Measurements from ENCODE around the gene SLC25A19. TPM values are rescaled to one million over a fixed set of nuclear protein-coding genes. Genes with fewer than 3 reads are reported as not detected.

The SLC25A19 gene
- total and polyA plus RNA-seq, 10 of the 15 experiments (the other 5 are each of a cell fraction or from before 2014, with no cell fraction given) = 32.9 to 91.6 (median 53.7) TPM

Other genes starting within 250 kb of the SLC25A19 start
Only the 7 nearest of the 16 such genes appear.
- gene JPT1, start 134.9 kb downstream of the SLC25A19 start, total RNA-seq (2014; rRNA removed) = 150 and 158 TPM in 2 replicates
- gene JPT1, start 134.9 kb downstream of the SLC25A19 start, total RNA-seq (2014; rRNA removed; fragmentation: Illumina TruSeq; extraction: Trizol) = 324 and 357 TPM in 2 replicates
- 316 and 327 TPM in 2 replicates for gene JPT1, start 134.9 kb downstream of the SLC25A19 start, total RNA-seq (2021)
- 79.7 and 112 TPM in 2 replicates for gene JPT1, start 134.9 kb downstream of the SLC25A19 start, polyA plus RNA-seq (2011; rRNA removed)
- 101 and 318 TPM in 2 replicates for gene JPT1, start 134.9 kb downstream of the SLC25A19 start, polyA plus RNA-seq (2014; fragmentation: Illumina TruSeq; extraction: Trizol)
- gene JPT1, start 134.9 kb downstream of the SLC25A19 start, polyA plus RNA-seq (2014; fragmentation: Nextera tagmentation; extraction: Ambion mirVana) = 100 to 1,000 TPM in 1 of 2 experiments, 10 to 100 TPM in 1; 95.9 to 140 TPM
- gene JPT1, start 134.9 kb downstream of the SLC25A19 start, polyA plus RNA-seq (2014; rRNA removed) = 339 and 341 TPM in 2 replicates
- gene JPT1, start 134.9 kb downstream of the SLC25A19 start, polyA plus RNA-seq (2016; fragmentation: Nextera tagmentation; extraction: Ambion mirVana) = 100 to 1,000 TPM; 648 to 651 TPM
- gene SUMO2, start 106.5 kb downstream of the SLC25A19 start, total RNA-seq (2014; rRNA removed) = 163 and 207 TPM in 2 replicates
- gene SUMO2, start 106.5 kb downstream of the SLC25A19 start, total RNA-seq (2014; rRNA removed; fragmentation: Illumina TruSeq; extraction: Trizol) = 312 and 322 TPM in 2 replicates
- 506 and 514 TPM in 2 replicates for gene SUMO2, start 106.5 kb downstream of the SLC25A19 start, total RNA-seq (2021)
- 603 and 801 TPM in 2 replicates for gene SUMO2, start 106.5 kb downstream of the SLC25A19 start, polyA plus RNA-seq (2011; rRNA removed)
- 265 and 335 TPM in 2 replicates for gene SUMO2, start 106.5 kb downstream of the SLC25A19 start, polyA plus RNA-seq (2014; fragmentation: Illumina TruSeq; extraction: Trizol)
- 100 to 1,000 TPM; 709 to 767 TPM for gene SUMO2, start 106.5 kb downstream of the SLC25A19 start, polyA plus RNA-seq (2014; fragmentation: Nextera tagmentation; extraction: Ambion mirVana)
- gene SUMO2, start 106.5 kb downstream of the SLC25A19 start, polyA plus RNA-seq (2014; rRNA removed) = 232 and 249 TPM in 2 replicates
- 100 to 1,000 TPM; 755 to 803 TPM for gene SUMO2, start 106.5 kb downstream of the SLC25A19 start, polyA plus RNA-seq (2016; fragmentation: Nextera tagmentation; extraction: Ambion mirVana)
- gene NUP85, start 83.8 kb downstream of the SLC25A19 start, total RNA-seq (2014; rRNA removed) = 47.1 and 57.8 TPM in 2 replicates
- gene NUP85, start 83.8 kb downstream of the SLC25A19 start, total RNA-seq (2014; rRNA removed; fragmentation: Illumina TruSeq; extraction: Trizol) = 52.9 and 54.0 TPM in 2 replicates
- gene NUP85, start 83.8 kb downstream of the SLC25A19 start, total RNA-seq (2021) = 82.5 and 97.9 TPM in 2 replicates
- gene NUP85, start 83.8 kb downstream of the SLC25A19 start, polyA plus RNA-seq (2011; rRNA removed) = 80.8 and 92.9 TPM in 2 replicates
- gene NUP85, start 83.8 kb downstream of the SLC25A19 start, polyA plus RNA-seq (2014; fragmentation: Illumina TruSeq; extraction: Trizol) = 59.6 and 65.9 TPM in 2 replicates
- 100 to 1,000 TPM; 127 to 135 TPM for gene NUP85, start 83.8 kb downstream of the SLC25A19 start, polyA plus RNA-seq (2014; fragmentation: Nextera tagmentation; extraction: Ambion mirVana)
- gene NUP85, start 83.8 kb downstream of the SLC25A19 start, polyA plus RNA-seq (2014; rRNA removed) = 83.2 and 87.8 TPM in 2 replicates
- 100 to 1,000 TPM; 103 to 104 TPM for gene NUP85, start 83.8 kb downstream of the SLC25A19 start, polyA plus RNA-seq (2016; fragmentation: Nextera tagmentation; extraction: Ambion mirVana)
- gene GGA3, start 27.8 kb downstream of the SLC25A19 start, total RNA-seq (2014; rRNA removed) = 19.6 and 20.7 TPM in 2 replicates
- 13.5 and 14.3 TPM in 2 replicates for gene GGA3, start 27.8 kb downstream of the SLC25A19 start, total RNA-seq (2014; rRNA removed; fragmentation: Illumina TruSeq; extraction: Trizol)
- gene GGA3, start 27.8 kb downstream of the SLC25A19 start, total RNA-seq (2021) = 52.1 and 57.5 TPM in 2 replicates
- gene GGA3, start 27.8 kb downstream of the SLC25A19 start, polyA plus RNA-seq (2011; rRNA removed) = 26.2 and 34.9 TPM in 2 replicates
- 31.7 and 41.3 TPM in 2 replicates for gene GGA3, start 27.8 kb downstream of the SLC25A19 start, polyA plus RNA-seq (2014; fragmentation: Illumina TruSeq; extraction: Trizol)
- gene GGA3, start 27.8 kb downstream of the SLC25A19 start, polyA plus RNA-seq (2014; fragmentation: Nextera tagmentation; extraction: Ambion mirVana) = 1 to 10 TPM; 7.0 to 8.1 TPM
- 36.4 and 40.2 TPM in 2 replicates for gene GGA3, start 27.8 kb downstream of the SLC25A19 start, polyA plus RNA-seq (2014; rRNA removed)
- 10 to 100 TPM; 33.0 to 36.3 TPM for gene GGA3, start 27.8 kb downstream of the SLC25A19 start, polyA plus RNA-seq (2016; fragmentation: Nextera tagmentation; extraction: Ambion mirVana)
- gene MRPS7, start 27.6 kb downstream of the SLC25A19 start, total RNA-seq (2014; rRNA removed) = 105 and 117 TPM in 2 replicates
- 89.6 and 101 TPM in 2 replicates for gene MRPS7, start 27.6 kb downstream of the SLC25A19 start, total RNA-seq (2014; rRNA removed; fragmentation: Illumina TruSeq; extraction: Trizol)
- 88.4 and 89.2 TPM in 2 replicates for gene MRPS7, start 27.6 kb downstream of the SLC25A19 start, total RNA-seq (2021)
- gene MRPS7, start 27.6 kb downstream of the SLC25A19 start, polyA plus RNA-seq (2011; rRNA removed) = 73.6 and 89.7 TPM in 2 replicates
- 71.2 and 101 TPM in 2 replicates for gene MRPS7, start 27.6 kb downstream of the SLC25A19 start, polyA plus RNA-seq (2014; fragmentation: Illumina TruSeq; extraction: Trizol)
- 100 to 1,000 TPM; 161 to 209 TPM for gene MRPS7, start 27.6 kb downstream of the SLC25A19 start, polyA plus RNA-seq (2014; fragmentation: Nextera tagmentation; extraction: Ambion mirVana)
- gene MRPS7, start 27.6 kb downstream of the SLC25A19 start, polyA plus RNA-seq (2014; rRNA removed) = 93.2 and 108 TPM in 2 replicates
- gene MRPS7, start 27.6 kb downstream of the SLC25A19 start, polyA plus RNA-seq (2016; fragmentation: Nextera tagmentation; extraction: Ambion mirVana) = 100 to 1,000 TPM; 207 to 217 TPM
- 43.9 and 44.3 TPM in 2 replicates for gene MIF4GD, start 18.2 kb downstream of the SLC25A19 start, total RNA-seq (2014; rRNA removed)
- 22.8 and 23.4 TPM in 2 replicates for gene MIF4GD, start 18.2 kb downstream of the SLC25A19 start, total RNA-seq (2014; rRNA removed; fragmentation: Illumina TruSeq; extraction: Trizol)
- gene MIF4GD, start 18.2 kb downstream of the SLC25A19 start, total RNA-seq (2021) = 40.0 and 45.6 TPM in 2 replicates
- 49.8 and 66.1 TPM in 2 replicates for gene MIF4GD, start 18.2 kb downstream of the SLC25A19 start, polyA plus RNA-seq (2011; rRNA removed)
- 20.4 and 42.0 TPM in 2 replicates for gene MIF4GD, start 18.2 kb downstream of the SLC25A19 start, polyA plus RNA-seq (2014; fragmentation: Illumina TruSeq; extraction: Trizol)
- 10 to 100 TPM; 94.7 to 96.2 TPM for gene MIF4GD, start 18.2 kb downstream of the SLC25A19 start, polyA plus RNA-seq (2014; fragmentation: Nextera tagmentation; extraction: Ambion mirVana)
- 49.6 and 57.0 TPM in 2 replicates for gene MIF4GD, start 18.2 kb downstream of the SLC25A19 start, polyA plus RNA-seq (2014; rRNA removed)
- gene MIF4GD, start 18.2 kb downstream of the SLC25A19 start, polyA plus RNA-seq (2016; fragmentation: Nextera tagmentation; extraction: Ambion mirVana) = 10 to 100 TPM; 63.3 to 69.4 TPM
- gene GRB2, start 116.2 kb upstream of the SLC25A19 start, total RNA-seq (2014; rRNA removed) = 161 and 168 TPM in 2 replicates
- gene GRB2, start 116.2 kb upstream of the SLC25A19 start, total RNA-seq (2014; rRNA removed; fragmentation: Illumina TruSeq; extraction: Trizol) = 113 and 118 TPM in 2 replicates
- gene GRB2, start 116.2 kb upstream of the SLC25A19 start, total RNA-seq (2021) = 207 and 214 TPM in 2 replicates
- gene GRB2, start 116.2 kb upstream of the SLC25A19 start, polyA plus RNA-seq (2011; rRNA removed) = 133 and 196 TPM in 2 replicates
- 141 and 201 TPM in 2 replicates for gene GRB2, start 116.2 kb upstream of the SLC25A19 start, polyA plus RNA-seq (2014; fragmentation: Illumina TruSeq; extraction: Trizol)
- 100 to 1,000 TPM; 113 to 152 TPM for gene GRB2, start 116.2 kb upstream of the SLC25A19 start, polyA plus RNA-seq (2014; fragmentation: Nextera tagmentation; extraction: Ambion mirVana)
- 164 and 180 TPM in 2 replicates for gene GRB2, start 116.2 kb upstream of the SLC25A19 start, polyA plus RNA-seq (2014; rRNA removed)
- 100 to 1,000 TPM; 263 to 268 TPM for gene GRB2, start 116.2 kb upstream of the SLC25A19 start, polyA plus RNA-seq (2016; fragmentation: Nextera tagmentation; extraction: Ambion mirVana)

All from GM12878 (cell line).